Glutamatergic neuron (in vitro differentiated cells): Measurements from ENCODE around the gene ALDH3A1. TPM values are rescaled to one million over a fixed set of nuclear protein-coding genes. Genes with fewer than 3 reads are reported as not detected.

ENCODE experiments used
- DNase-seq: peaks from one replicate; pipeline ENCODE4 v3.0.0; 2022
- H3K27ac Mint-ChIP-seq: one replicate; pipeline ENCODE4 v1.8.0; 2020; ENCODE audit warnings: mild to moderate bottlenecking, mixed read lengths, inconsistent platforms; ENCODE audit not compliant: unreplicated experiment
- H3K27me3 Mint-ChIP-seq: one replicate; pipeline ENCODE4 v1.8.0; 2020; ENCODE audit warnings: mild to moderate bottlenecking, moderate library complexity, mixed read lengths, inconsistent platforms; ENCODE audit not compliant: unreplicated experiment
- H3K36me3 Mint-ChIP-seq: one replicate; pipeline ENCODE4 v1.8.0; 2020; ENCODE audit warnings: mild to moderate bottlenecking, mixed read lengths, inconsistent platforms; ENCODE audit not compliant: unreplicated experiment
- H3K4me1 Mint-ChIP-seq: one replicate; pipeline ENCODE4 v1.8.0; 2020; ENCODE audit warnings: mild to moderate bottlenecking, low read depth, mixed read lengths, inconsistent platforms; ENCODE audit not compliant: unreplicated experiment
- H3K4me3 Mint-ChIP-seq: one replicate; pipeline ENCODE4 v1.8.0; 2020; ENCODE audit warnings: mild to moderate bottlenecking, mixed read lengths, inconsistent platforms; ENCODE audit not compliant: unreplicated experiment
- H3K9me3 Mint-ChIP-seq: one replicate; pipeline ENCODE4 v1.8.0; 2020; ENCODE audit warnings: mild to moderate bottlenecking, moderate library complexity, mixed read lengths, inconsistent platforms; ENCODE audit not compliant: unreplicated experiment
- CTCF ChIP-seq: fragments of 200-600 bp; sonication (generic); IDR thresholded peaks from one replicate; pipeline ENCODE4 v1.5.0; 2021; ENCODE audit not compliant: partially characterized antibody, unreplicated experiment
- long read RNA-seq: library from polyadenylated mRNA; unstranded; transcript quantifications from one replicate; pipeline ENCODE4 v2.0.0, GENCODE V29; 2020; ENCODE audit not compliant: unreplicated experiment
- total RNA-seq: library from RNA; stranded (reverse); fragmentation: NEBNext Ultra II Directional; extraction: Animal tissue kit (Norgen Biotek cat#: 25700); gene quantifications from one replicate; pipeline ENCODE4 v1.2.1, GENCODE V29; 2021; ENCODE audit not compliant: unreplicated experiment

ALDH3A1 gene
- total RNA-seq = not detected
- long read RNA-seq = 0 reads

DNA sequence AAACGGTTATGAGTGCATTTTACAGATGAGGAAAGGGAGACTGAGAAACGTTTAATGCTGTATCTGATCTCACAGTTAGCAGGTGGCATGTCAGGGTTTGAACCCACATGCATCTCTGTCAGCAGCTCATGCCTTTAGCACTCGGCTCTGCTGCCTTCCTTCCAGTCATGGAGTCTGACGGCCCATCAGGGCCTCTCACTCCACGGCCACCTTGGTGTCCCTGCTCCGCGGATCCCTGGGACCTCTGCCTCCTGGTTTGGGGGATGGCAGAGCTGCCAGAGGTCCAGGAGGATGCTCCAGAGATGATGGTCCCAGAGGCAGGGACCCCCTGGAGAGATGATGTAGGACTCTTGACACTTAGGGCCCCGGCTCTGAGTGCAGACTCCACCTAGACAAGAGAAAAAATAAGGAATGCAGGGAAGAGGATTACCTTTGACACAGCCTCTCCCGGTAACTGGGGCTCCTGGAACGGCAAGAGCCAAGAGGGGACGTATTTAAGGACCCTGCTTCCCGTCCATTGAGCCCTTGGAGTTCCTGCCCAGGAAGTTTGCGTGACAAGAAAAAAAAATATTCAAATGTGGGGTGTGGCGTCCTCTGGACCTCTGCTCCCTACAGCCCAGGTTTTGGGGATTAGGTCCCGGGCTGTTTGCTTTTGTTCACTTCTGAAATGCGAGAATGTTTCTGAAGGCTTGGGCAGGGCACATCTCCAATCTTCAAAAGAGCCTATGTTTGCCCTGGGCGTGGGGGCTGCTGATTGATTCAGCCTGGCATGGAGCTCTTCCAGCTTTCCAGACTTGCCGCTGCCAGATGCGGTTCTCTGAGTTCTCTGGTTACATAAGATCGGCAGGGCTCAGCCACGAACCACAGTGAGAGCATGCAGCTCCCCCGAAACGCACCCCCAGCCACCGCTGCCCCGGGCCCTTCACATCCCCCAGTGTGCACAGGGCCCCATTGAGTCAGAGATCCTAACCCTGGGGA is at the start of gene ALDH3A1:
TSS of gene ALDH3A1 (minus strand) at position 470 of the 978 bp plus-strand sequence. CDS start 3,169 bp downstream, outside the sequence.
- no peak for TF ChIP-seq CTCF
- no peaks in the 10 kb centered on the region for H3K4me1 Mint-ChIP-seq
- H3K9me3 Mint-ChIP-seq = peaks cover 7% of the 10 kb centered on the region
- peaks cover 8% of the 10 kb centered on the region for H3K27me3 Mint-ChIP-seq
- no peak for DNase-seq
- no peak within 1 kb of the TSS for H3K27ac Mint-ChIP-seq
- H3K36me3 Mint-ChIP-seq = peaks cover 5% of the 10 kb centered on the region
- H3K4me3 Mint-ChIP-seq = no peak within 1 kb of the TSS

GRCh38 chr17:19796457-19796856 is 48.4 kb upstream of the ALDH3A1 start:
- H3K9me3 Mint-ChIP-seq = peaks cover 4% of the 10 kb centered on the region
- no peak for DNase-seq
- no peaks in the 10 kb centered on the region for H3K4me1 Mint-ChIP-seq
- H3K27ac Mint-ChIP-seq = no peak overlapping the region
- no peak for TF ChIP-seq CTCF
- peaks cover 68% of the 10 kb centered on the region for H3K36me3 Mint-ChIP-seq
- no peak overlapping the region for H3K4me3 Mint-ChIP-seq
- peaks cover 2% of the 10 kb centered on the region for H3K27me3 Mint-ChIP-seq

GRCh38 chr17:19791918-19792550 is 43.9 kb upstream of the ALDH3A1 start:
- H3K4me1 Mint-ChIP-seq = no peaks in the 10 kb centered on the region
- peaks cover 2% of the 10 kb centered on the region for H3K27me3 Mint-ChIP-seq
- H3K9me3 Mint-ChIP-seq = peaks cover 1% of the 10 kb centered on the region
- H3K4me3 Mint-ChIP-seq = no peak overlapping the region
- no peak for TF ChIP-seq CTCF
- peaks cover 54% of the 10 kb centered on the region for H3K36me3 Mint-ChIP-seq
- no peak for DNase-seq
- no peak overlapping the region for H3K27ac Mint-ChIP-seq

DNA sequence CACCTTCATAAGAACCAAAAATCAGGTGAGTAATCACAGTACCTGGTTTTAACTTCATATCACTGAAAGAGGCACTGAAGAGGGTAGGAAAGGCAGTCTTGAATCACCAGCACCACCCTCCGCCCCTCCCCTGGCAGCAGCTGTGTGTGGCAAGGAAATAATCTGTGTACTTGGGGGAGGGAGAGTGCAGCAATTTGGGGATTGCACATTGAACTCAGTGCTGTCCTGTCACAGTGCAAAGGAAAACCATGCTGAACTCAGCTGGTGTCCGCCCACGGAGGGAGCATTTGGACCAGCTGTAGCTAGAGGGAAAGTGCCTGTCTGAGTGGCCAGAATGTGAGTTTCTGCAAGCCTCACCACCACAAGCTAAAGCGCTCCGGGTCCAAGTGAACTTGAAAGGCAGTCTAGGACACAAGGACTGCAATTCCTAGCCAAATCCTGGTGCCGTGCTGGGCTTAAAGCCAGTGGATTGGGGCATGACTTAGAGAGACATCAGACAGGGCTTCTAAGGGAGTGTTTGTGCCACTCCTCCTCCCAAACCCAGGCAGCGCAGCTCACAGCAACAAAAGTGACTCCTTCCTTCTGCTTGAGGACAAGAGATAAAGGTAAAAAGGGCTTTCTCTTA is 39.7 kb upstream of the ALDH3A1 start:
- no peak for TF ChIP-seq CTCF
- H3K27ac Mint-ChIP-seq = no peak overlapping the region
- peaks cover 17% of the 10 kb centered on the region for H3K36me3 Mint-ChIP-seq
- no peaks in the 10 kb centered on the region for H3K27me3 Mint-ChIP-seq
- H3K4me3 Mint-ChIP-seq = no peak overlapping the region
- no peaks in the 10 kb centered on the region for H3K4me1 Mint-ChIP-seq
- peaks cover 1% of the 10 kb centered on the region for H3K9me3 Mint-ChIP-seq
- DNase-seq = no peak
